Activated T-cell treated with anti-CD3 and anti-CD28 coated beads, Interleukin-2, amount 50 U/mL, for 72 hours (primary cell): ENCODE results near the gene ITPKC. TPM values are rescaled to one million over a fixed set of nuclear protein-coding genes. Genes with fewer than 3 reads are reported as not detected.
"Not testable (repeated sequence)": the region's sequence is repeated elsewhere in the genome, so short reads cannot be mapped to it uniquely, and the experiment has no call there.

Experiments
- ATAC-seq, 2 donors: fragments of 150-1000 bp; cut with Tn5 transposase; replicated peaks in 1 of 2; 2 replicates each; pipeline ENCODE4 v1.10.0; 2021; ENCODE audit warnings: moderate library complexity in 2 of 2, mild to moderate bottlenecking in 1 of 2
- DNase-seq, 2 donors: peaks; one replicate each; pipeline ENCODE4 v3.0.0; 2021 to 2022; ENCODE audit warnings: mixed read lengths in 1 of 2
- H3K27ac Mint-ChIP-seq: one replicate; pipeline ENCODE4 v1.8.0; 2022; ENCODE audit warnings: mild to moderate bottlenecking, moderate library complexity, mixed read lengths
- H3K27me3 Mint-ChIP-seq: one replicate; pipeline ENCODE4 v1.8.0; 2022; ENCODE audit warnings: low read depth, mixed read lengths
- H3K36me3 Mint-ChIP-seq, 2 donors: one replicate each; pipeline ENCODE4 v1.8.0; 2022; ENCODE audit warnings: mixed read lengths in 2 of 2, mild to moderate bottlenecking in 1 of 2; ENCODE audit not compliant: insufficient read depth in 2 of 2
- H3K4me1 Mint-ChIP-seq: one replicate; pipeline ENCODE4 v1.8.0; 2022; ENCODE audit warnings: low read depth, mixed read lengths
- H3K4me3 Mint-ChIP-seq, 2 donors: one replicate each; pipeline ENCODE4 v1.8.0; 2022; ENCODE audit warnings: mild to moderate bottlenecking in 2 of 2, mixed read lengths in 2 of 2, moderate library complexity in 2 of 2
- H3K9me3 Mint-ChIP-seq, 2 donors: one replicate each; pipeline ENCODE4 v1.8.0; 2022; ENCODE audit warnings: mixed read lengths in 2 of 2
- total RNA-seq, 2 donors: library from RNA; stranded (reverse); gene quantifications; one replicate each; pipeline ENCODE4 v1.2.3, GENCODE V29; 2022

The ITPKC gene
- total RNA-seq, 2 donors from 2014 or later, result 14.4 to 15.1 TPM

DNA sequence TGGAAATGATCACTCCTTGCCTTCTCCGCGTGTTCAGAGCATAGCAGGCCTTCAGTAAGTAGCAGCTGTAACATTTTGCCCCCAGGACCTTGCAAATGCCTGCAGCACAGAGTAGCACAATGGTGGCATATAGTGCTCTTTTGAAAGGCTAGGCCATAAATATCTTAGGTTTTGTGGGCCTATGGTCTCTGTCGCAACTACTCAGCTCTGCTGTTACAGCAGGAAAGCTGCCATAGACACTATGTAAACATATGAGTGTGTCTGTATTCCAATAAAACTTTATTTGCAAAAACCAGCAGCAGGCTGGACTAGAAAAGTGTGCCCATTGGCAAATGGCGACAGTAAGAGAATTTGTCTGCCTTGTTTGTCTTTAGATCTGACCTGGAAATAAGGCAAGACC, 9.4 kb downstream of the ITPKC start:
- ATAC-seq (no peak), DNase-seq (no peak)
- H3K27me3 Mint-ChIP-seq, result no peaks in the 10 kb centered on the region
- peaks cover 37% of the 10 kb centered on the region for H3K4me1 Mint-ChIP-seq
- H3K36me3 Mint-ChIP-seq, result peaks cover 12 to 26% of the 10 kb centered on the region in 2 donors
- H3K27ac Mint-ChIP-seq, result no peak overlapping the region
- peaks cover 0 to 2% of the 10 kb centered on the region in 2 donors for H3K9me3 Mint-ChIP-seq
- H3K4me3 Mint-ChIP-seq, result no peak overlapping the region

DNA sequence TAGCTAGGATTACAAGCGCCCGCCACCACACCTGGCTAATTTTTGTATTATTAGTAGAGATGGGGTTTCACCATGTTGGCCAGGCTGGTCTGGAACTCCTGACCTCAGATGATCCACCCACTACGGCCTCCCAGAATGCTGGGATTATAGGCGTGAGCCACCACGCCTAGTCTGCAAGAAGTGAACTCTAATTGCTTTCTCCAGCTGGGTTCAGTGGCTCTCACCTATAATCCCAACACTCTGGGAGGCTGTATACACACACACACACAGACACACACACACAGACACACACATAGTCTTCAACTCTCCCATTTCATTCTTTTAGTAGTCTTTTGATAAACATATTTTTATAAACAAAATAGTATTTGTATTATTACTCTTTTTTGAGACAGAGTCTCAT, 13.2 kb downstream of the ITPKC start:
- not testable (repeated sequence) for H3K27ac Mint-ChIP-seq, H3K9me3 Mint-ChIP-seq, H3K4me3 Mint-ChIP-seq, H3K4me1 Mint-ChIP-seq, ATAC-seq, DNase-seq, H3K27me3 Mint-ChIP-seq
- H3K36me3 Mint-ChIP-seq, result peaks cover 5 to 20% of the 10 kb centered on the region in 2 donors

- not testable (repeated sequence) for H3K27ac Mint-ChIP-seq, H3K4me3 Mint-ChIP-seq, ATAC-seq, H3K27me3 Mint-ChIP-seq, DNase-seq, H3K4me1 Mint-ChIP-seq, H3K9me3 Mint-ChIP-seq
- peaks cover 8 to 18% of the 10 kb centered on the region in 2 donors for H3K36me3 Mint-ChIP-seq
Measured at GRCh38 chr19:40732304-40732703, 15.4 kb downstream of the ITPKC start.

DNA sequence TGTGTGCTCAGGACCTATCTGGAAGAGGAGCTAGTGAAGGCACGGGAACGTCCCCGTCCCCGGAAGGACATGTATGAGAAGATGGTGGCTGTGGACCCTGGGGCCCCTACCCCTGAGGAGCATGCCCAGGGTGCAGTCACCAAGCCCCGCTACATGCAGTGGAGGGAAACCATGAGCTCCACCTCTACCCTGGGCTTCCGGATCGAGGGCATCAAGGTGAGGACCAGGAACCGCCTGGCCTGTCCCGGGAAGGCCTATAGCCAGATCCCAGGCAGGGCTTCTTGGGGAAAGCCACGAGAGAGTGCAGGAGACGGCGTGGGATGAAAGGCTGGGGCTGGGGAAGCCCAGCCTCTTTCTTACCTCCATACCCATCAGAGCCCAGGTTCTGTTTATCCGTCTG, 16.2 kb downstream of the ITPKC start:
- Mint-ChIP-seq H3K27me3 (no peaks in the 10 kb centered on the region), H3K27ac (no peak overlapping the region), H3K36me3 (peaks cover 11 to 22% of the 10 kb centered on the region in 2 donors), H3K9me3 (no peaks in the 10 kb centered on the region), H3K4me3 (no peak overlapping the region), H3K4me1 (no peaks in the 10 kb centered on the region)
- DNase-seq, result no peak
- ATAC-seq, result no peak

- no peak overlapping the region for H3K27ac Mint-ChIP-seq
- H3K27me3 Mint-ChIP-seq, result no peaks in the 10 kb centered on the region
- no peaks in the 10 kb centered on the region for H3K4me1 Mint-ChIP-seq
- H3K4me3 Mint-ChIP-seq, result no peak overlapping the region
- H3K36me3 Mint-ChIP-seq, result peaks cover 11 to 22% of the 10 kb centered on the region in 2 donors
- DNase-seq, result no peak
- no peak for ATAC-seq
- H3K9me3 Mint-ChIP-seq, result no peaks in the 10 kb centered on the region
Measured at GRCh38 chr19:40735013-40735771, 18.3 kb downstream of the ITPKC start.

- no peak for ATAC-seq
Measured at GRCh38 chr19:40736661-40737060, 19.7 kb downstream of the ITPKC start.

DNA sequence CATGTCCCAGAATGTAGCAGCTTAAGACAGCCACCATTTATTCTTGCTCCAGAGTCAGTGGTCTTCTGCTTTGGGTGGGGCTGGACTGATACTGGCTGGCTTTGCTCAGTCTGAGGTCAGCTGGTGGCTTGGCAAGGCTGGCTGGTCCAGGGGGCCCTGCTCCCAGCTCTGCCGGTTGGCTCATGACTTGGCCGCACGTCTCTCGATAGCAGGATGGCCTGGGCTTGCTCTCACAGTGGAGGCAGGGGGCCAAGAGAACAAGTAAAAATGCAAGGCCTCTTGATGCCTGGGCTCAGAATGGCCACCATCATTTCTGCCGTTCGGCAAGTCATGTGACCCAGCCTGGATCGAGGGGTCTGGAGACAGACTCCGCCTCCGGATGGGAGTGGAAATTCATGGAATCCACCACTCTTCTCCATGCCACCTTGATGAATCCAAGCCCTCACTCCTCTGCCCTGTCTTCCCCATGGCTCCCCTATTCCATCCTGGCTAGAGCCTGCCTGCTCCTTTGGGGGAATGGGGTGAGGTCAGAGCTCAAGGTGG, 20.3 kb downstream of the ITPKC start:
- H3K27ac Mint-ChIP-seq, result no peak overlapping the region
- H3K4me3 Mint-ChIP-seq, result no peak overlapping the region
- no peaks in the 10 kb centered on the region for H3K9me3 Mint-ChIP-seq
- H3K36me3 Mint-ChIP-seq, result peaks cover 11 to 21% of the 10 kb centered on the region in 2 donors
- no peaks in the 10 kb centered on the region for H3K4me1 Mint-ChIP-seq
- DNase-seq (no peak), ATAC-seq (no peak)
- no peaks in the 10 kb centered on the region for H3K27me3 Mint-ChIP-seq

More at GRCh38 chr19:40736661-40737060, 19.7 kb downstream of the ITPKC start:
- H3K27ac Mint-ChIP-seq, result no peak overlapping the region
- no peaks in the 10 kb centered on the region for H3K9me3 Mint-ChIP-seq
- H3K36me3 Mint-ChIP-seq, result peaks cover 11 to 21% of the 10 kb centered on the region in 2 donors
- DNase-seq, result no peak
- no peaks in the 10 kb centered on the region for H3K4me1 Mint-ChIP-seq
- H3K27me3 Mint-ChIP-seq, result no peaks in the 10 kb centered on the region
- H3K4me3 Mint-ChIP-seq, result no peak overlapping the region

DNA sequence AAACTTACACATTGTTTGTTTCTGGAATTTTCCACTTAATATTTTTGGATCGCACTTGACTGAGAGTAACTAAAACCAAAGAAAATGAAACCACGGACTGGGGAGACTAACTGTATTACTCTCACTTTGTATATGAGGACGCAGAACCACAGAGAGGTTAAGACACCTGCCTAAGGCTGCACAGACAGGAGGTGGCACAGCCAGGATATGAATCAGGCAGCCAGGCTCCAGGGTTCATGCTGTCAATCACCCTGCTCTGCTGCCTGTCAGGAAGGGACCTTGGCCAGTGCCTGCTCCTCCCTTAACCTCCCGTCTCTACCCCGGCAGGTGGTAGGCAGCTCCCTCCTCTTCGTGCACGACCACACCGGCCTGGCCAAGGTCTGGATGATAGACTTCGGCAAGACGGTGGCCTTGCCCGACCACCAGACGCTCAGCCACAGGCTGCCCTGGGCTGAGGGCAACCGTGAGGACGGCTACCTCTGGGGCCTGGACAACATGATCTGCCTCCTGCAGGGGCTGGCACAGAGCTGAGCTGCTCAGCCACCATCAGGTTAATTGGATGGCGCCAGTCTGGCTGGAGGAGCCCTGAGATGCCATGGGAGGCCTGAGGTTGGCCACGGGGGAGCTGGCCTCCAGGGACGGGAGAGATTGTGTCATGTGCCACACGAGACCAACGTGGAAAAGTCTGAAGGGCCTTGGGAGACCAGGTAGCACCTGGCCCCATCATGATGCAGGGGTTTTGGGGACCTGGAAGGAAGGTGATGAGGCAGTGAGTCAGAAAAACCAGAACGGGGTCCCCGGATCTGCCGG, 22.3 kb downstream of the ITPKC start:
- Mint-ChIP-seq H3K27ac (no peak overlapping the region), H3K36me3 (peaks cover 7 to 14% of the 10 kb centered on the region in 2 donors), H3K4me3 (no peak overlapping the region), H3K27me3 (no peaks in the 10 kb centered on the region), H3K4me1 (no peaks in the 10 kb centered on the region), H3K9me3 (no peaks in the 10 kb centered on the region)
- peak; percentile 37 to 43 for ATAC-seq
- DNase-seq, result no peak

DNA sequence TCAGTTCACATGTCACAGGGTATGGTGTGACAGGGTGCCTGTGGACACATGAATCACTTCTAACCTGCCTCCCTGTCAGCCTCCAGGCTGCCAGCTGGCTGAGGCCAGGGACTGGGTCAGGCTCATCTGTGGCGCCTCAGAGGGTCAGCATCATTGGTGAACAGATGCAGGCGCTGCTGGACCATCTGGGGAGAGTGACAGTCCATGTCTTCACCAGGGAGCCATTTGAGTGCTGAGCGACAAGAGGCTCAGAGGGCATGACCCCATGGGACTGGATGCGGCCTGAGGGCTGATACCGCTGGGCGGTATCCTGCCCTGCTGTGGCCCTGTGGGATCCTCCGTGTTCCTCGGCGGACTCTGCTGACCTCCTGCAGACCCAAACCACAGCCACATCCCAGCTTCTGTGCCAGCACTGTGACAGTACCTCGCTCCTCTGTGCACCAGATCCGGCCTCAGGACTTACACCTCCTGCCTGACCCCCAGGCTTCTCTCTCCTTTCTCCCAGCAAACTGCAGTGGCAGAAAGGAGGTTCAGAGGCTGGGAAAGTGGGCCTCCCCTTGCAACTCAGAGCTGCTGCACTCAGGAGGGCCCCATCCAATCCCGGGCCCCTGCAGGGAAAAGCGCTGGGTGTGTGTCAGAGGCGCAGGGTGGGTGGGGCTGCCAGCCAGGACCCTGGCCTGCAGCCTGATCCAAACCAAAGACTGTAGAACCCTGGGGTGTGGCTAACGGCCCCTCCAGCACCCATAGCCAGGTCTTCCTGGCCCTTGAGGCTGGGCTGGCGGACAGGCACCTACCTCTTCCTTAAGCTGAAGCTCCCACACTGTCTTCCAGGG, 23.2 kb downstream of the ITPKC start:
- Mint-ChIP-seq H3K36me3 (peaks cover 7 to 11% of the 10 kb centered on the region in 2 donors), H3K27me3 (no peaks in the 10 kb centered on the region), H3K4me1 (no peaks in the 10 kb centered on the region), H3K27ac (no peak overlapping the region), H3K9me3 (no peaks in the 10 kb centered on the region), H3K4me3 (no peak overlapping the region)
- ATAC-seq (no peak), DNase-seq (no peak)

GRCh38 chr19:40740747-40741146, 23.8 kb downstream of the ITPKC start:
- Mint-ChIP-seq H3K36me3 (peaks cover 3 to 5% of the 10 kb centered on the region in 2 donors), H3K27ac (no peak overlapping the region), H3K4me1 (no peaks in the 10 kb centered on the region), H3K4me3 (no peak overlapping the region), H3K27me3 (no peaks in the 10 kb centered on the region), H3K9me3 (no peaks in the 10 kb centered on the region)
- no peak for DNase-seq
- no peak for ATAC-seq

DNA sequence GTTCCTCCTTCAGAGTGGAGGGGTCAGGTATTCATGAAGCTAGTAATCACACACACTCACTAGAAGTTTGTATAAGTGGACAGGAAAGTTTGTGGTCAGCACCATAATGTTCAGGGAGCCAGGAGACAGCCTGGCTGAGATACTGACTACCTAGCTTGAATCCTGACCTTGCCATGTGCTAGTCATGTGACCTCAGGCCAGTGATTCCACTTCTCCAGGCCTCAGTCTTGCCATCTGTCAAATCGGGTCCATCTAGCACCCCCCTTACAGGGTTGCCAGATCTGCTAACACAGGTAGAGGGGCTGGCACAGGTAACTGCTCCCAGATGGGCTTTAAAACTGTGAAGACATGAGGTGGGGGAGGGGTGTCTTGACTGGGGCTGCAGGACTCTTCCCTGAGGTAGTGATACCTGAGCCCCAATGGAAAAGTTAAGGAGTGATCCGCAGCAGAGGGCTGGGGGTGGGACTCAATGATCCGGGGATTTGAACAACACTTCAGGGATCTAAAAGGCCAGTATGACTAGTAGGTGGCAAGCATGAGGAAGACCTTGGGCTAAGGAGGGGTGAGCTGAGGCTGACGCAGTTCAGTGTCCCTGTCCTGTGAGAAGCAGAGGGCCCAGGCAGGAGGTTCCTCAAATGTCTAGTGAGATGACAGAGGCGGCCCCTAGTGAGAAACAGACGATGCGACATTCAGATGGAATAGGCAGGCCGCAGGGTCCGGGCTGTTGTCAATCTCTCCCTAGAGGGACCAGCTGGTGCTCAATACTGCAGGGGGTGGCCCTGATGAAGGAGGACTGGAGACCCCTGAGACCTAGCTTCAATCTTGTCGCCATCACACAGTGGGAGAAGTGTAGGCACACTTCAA, 24.8 kb downstream of the ITPKC start:
- Mint-ChIP-seq H3K9me3 (no peaks in the 10 kb centered on the region), H3K27me3 (no peaks in the 10 kb centered on the region), H3K4me3 (no peak overlapping the region), H3K27ac (no peak overlapping the region), H3K36me3 (peaks cover 3 to 4% of the 10 kb centered on the region in 2 donors), H3K4me1 (no peaks in the 10 kb centered on the region)
- ATAC-seq (no peak), DNase-seq (no peak)

GRCh38 chr19:40742477-40742876, 25.6 kb downstream of the ITPKC start:
- Mint-ChIP-seq H3K4me1 (no peaks in the 10 kb centered on the region), H3K27me3 (no peaks in the 10 kb centered on the region), H3K9me3 (no peaks in the 10 kb centered on the region), H3K36me3 (peaks cover 2 to 3% of the 10 kb centered on the region in 2 donors), H3K4me3 (no peak overlapping the region), H3K27ac (no peak overlapping the region)
- ATAC-seq, result peak in 1 of 2 donors; percentile 12
- DNase-seq, result no peak
